8988T (cell line): Measurements from ENCODE around the gene TAF3.
"Not testable (repeated sequence)": the region's sequence is repeated elsewhere in the genome, so short reads cannot be mapped to it uniquely, and the experiment has no call there.

ENCODE experiments used
- DNase-seq: peaks from one replicate; pipeline ENCODE4 v3.0.0; 2011

TAF3 gene

GRCh38 chr10:7811000-7811399 lies 7.3 kb upstream of the TAF3 start:
- no peak for DNase-seq

GRCh38 chr10:7811743-7812142 lies 6.6 kb upstream of the TAF3 start:
- not testable (repeated sequence) for DNase-seq

- DNase-seq, result no peak
These were observed 4.8 kb upstream of the TAF3 start for GRCh38 chr10:7813481-7813880.

GRCh38 chr10:7817576-7817975 lies 729 bp upstream of the TAF3 start:
- DNase-seq, result no peak

DNA sequence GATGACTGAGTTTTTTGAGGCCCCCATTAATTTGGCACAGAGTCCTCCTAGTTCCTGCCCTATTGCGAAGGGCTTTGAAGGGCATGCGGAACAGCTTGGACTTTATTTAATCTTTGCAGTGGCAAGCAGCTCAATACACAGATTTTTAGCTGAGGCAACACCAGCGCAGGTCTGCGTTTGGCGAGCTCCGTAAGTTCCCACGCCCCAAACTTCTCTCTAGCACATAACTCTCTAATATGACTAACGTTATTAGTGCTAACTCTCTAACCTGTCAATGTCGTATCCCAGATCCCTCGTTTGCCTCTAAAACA lies 366 bp upstream of the TAF3 start:
- no peak for DNase-seq

DNA sequence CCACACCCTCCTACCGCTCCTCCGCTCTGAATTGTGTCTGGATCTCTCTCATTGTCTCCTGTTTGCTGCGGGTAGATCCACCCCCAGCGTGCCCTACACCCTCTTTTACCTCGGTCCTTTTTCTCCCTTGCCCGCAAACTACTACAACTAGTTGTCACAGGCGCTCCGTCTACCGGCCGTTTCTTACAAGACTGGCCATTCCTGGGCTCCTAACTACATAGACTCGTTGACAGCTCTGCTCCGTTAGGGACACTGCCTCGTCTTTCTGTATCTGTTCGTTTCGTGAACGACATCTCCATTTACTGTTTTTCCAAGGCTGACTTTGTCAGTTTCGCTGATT lies 786 bp downstream of the TAF3 start:
- peak; percentile 23 for DNase-seq

DNA sequence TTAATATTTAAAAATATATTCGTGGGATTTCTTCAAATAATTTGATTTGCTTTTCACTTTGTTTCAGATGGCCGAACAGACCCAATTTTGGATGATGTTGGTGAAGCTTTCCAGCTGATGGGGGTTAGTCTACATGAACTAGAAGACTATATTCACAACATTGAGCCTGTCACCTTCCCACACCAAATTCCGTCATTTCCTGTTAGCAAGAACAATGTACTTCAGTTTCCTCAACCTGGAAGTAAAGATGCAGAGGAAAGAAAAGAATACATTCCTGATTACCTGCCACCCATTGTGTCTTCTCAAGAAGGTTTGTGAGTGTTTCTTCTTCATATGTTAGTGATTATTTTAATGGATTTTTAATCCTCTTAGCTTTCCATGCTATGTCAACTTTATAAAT lies 5.9 kb downstream of the TAF3 start:
- no peak for DNase-seq

- DNase-seq, result peak; percentile 26
These were observed 8.7 kb downstream of the TAF3 start for GRCh38 chr10:7826971-7827370.

GRCh38 chr10:7829289-7829834 lies 11.1 kb downstream of the TAF3 start:
- no peak for DNase-seq

GRCh38 chr10:7832060-7832459 lies 13.8 kb downstream of the TAF3 start:
- DNase-seq, result no peak

DNA sequence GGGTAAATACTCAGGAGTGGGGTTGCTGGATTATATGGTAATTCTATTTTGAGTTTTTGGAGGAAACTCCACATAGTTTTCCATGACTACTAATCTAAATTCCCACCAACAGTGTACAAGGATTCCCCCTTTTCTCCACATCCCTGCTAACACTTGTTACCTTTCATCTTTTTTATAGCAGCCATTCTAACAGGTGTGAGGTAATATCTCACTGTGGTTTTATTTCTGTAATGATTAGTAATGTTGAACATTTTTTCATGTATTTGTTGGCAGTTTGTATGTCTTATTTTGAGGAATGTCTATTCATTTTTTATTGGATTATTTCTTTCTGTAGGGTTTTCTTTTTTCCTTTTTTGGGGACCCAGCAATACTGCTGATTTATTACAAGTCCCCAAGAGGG lies 14.9 kb downstream of the TAF3 start:
- DNase-seq, result no peak

DNA sequence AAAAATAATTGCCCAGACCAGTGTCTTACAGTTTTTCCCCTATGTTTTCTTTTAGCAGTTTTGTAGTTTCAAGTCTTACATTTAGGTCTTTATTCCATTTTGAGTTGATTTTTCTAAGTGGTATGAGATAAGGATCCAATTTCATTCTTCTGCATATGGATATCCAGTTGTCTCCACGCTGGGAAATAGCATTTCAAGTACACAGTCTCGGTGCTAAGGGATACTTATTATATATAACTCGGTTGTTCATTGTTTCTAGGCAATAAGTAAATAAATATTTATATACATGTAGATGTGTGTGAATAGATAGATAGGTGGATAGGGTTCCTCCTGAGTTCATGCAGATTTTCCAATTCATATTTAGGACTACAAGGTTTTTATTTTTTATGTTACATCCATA lies 16.0 kb downstream of the TAF3 start:
- no peak for DNase-seq

- no peak for DNase-seq
These were observed 18.3 kb downstream of the TAF3 start for GRCh38 chr10:7836571-7836970.

DNA sequence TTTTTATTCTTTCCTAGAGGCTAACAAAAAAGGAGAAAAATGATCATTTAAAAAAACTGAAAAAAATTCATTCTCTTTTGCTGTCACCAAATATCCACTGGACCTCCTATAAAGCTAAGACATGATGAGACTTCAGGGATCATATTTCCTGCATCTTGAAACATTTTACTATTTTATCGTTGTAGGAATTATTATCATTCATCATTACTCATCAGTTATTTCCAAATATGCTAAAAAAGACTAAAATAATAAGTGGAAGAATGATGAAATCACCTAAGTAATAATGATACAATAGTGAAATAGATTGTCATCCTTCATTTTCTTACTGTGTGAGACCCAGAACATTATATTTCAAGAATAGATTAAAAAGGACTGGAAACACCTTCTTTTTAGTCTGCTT lies 28.3 kb downstream of the TAF3 start:
- no peak for DNase-seq

GRCh38 chr10:7853226-7853842 lies 35.0 kb downstream of the TAF3 start:
- DNase-seq, result no peak

- no peak for DNase-seq
These were observed 35.6 kb downstream of the TAF3 start for GRCh38 chr10:7853890-7854289.

DNA sequence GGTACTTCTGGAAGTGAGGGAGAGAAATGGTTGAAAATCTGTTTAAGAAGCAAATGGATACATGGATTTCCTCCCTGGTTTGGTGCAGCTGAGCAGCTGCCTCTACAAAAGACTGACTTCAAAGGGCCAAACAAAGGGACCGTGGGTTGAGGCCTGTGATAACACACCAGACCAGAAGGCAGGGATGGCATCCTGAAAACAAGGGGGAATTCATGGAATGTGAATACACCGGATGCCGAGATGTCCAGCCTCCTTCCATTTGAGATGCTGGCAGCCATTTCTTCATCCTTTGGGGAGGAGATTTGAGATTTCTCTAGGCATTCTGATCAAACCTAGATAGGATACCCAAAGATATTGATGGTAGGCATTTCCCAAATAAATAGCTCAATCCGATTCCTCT lies 36.9 kb downstream of the TAF3 start:
- DNase-seq, result no peak

GRCh38 chr10:7856678-7857077 lies 38.4 kb downstream of the TAF3 start:
- DNase-seq, result no peak

DNA sequence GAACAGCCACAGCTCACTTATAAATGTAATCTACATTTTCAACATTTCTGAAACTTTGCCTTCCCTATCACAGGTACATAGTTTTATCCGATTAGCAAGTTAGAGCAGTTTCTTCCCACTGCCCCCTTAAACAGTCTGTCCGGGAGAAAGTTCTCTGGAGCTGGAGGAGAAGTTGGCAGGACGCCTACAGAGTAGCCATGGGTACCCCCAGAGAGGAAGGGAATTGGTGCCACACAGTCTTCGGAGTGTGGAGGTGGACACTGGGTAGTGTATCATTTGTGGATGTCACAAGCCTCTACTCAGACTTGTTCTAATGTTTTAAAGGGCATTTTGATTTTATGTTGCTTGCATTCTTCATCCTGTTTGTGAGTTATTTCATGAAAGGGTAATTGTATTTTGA lies 39.0 kb downstream of the TAF3 start:
- no peak for DNase-seq

DNA sequence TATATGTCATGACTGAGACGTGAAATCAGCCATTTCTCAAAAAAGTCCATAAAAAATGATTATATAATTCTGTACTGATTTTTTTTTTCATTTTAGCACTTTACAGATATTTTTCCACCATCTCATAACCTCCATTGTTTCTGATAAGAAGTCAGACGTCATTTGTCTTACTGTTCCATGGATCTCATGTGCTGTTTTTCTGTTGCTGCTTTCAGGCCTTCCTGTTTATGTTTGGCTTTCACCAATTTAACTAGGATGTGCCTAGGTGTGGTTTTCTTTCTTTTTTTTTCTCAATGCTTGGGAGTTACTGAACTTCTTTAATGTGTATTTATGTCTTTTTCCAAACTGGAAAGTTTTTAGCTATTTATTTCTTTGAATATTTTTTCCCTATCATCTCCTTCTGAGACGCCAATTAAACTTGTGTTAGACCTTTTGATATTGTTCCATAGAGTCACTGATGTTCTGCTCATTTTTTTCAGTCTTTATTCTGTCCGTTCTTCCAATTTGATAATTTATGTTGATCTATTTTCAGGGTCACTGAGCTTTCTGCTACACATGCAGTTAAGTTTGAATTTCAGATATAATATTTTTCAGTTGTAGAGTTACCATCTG lies 43.3 kb downstream of the TAF3 start:
- DNase-seq, result no peak

GRCh38 chr10:7862121-7862514 lies 43.8 kb downstream of the TAF3 start:
- DNase-seq, result no peak

GRCh38 chr10:7866176-7866575 lies 47.9 kb downstream of the TAF3 start:
- DNase-seq, result no peak

- DNase-seq, result no peak
These were observed 53.7 kb downstream of the TAF3 start for GRCh38 chr10:7872041-7872442.

DNA sequence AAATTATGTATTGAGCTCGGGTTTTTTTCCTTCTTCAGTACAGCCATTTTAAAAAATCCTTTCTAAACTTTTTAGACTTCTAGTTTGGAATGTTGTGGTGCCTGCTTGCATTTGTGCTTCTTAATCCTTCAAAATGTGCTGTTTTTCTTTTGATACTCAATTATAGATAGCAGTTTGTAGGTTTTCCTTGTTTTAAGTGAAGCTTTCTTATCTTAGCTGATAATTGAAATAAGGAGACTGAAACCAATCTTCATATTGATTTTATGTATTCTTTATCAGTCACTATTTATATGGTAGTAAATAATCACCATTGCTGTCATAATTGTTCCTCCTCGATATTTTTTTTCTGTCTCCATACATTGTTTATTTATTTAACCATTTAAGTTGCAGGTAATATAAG lies 56.6 kb downstream of the TAF3 start:
- no peak for DNase-seq

- no peak for DNase-seq
These were observed 58.3 kb downstream of the TAF3 start for GRCh38 chr10:7876541-7877127.
